HepG2 (cell line): Measurements from ENCODE around the gene COG8. TPM values are rescaled to one million over a fixed set of nuclear protein-coding genes. Genes with fewer than 3 reads are reported as not detected.

ENCODE experiments used
- BORCS8-MEF2B ChIP-seq: sonication (generic); formaldehyde crosslinking; IDR thresholded peaks from 2 replicates; pipeline ENCODE4 v1.8.0; 2022; ENCODE audit warnings: mild to moderate bottlenecking, missing genetic modification reagents
- BRCA1 ChIP-seq: sonication (generic); formaldehyde crosslinking; IDR thresholded peaks from 2 replicates; pipeline ENCODE4 v1.4.0; 2020; ENCODE audit warnings: missing genetic modification reagents
- GABPA ChIP-seq, 2 experiments: IDR thresholded peaks; 2 replicates each; pipeline ENCODE4 v1.6.1; 2011 to 2016; ENCODE audit warnings: low read depth in 2 of 2, low read length in 1 of 2, missing biosample characterization in 1 of 2, missing genetic modification characterization in 1 of 2
- HNRNPH1 ChIP-seq: fragments of 200-400 bp; formaldehyde crosslinking; optimal IDR thresholded peaks from 2 replicates; pipeline ENCODE3; 2017; ENCODE audit warnings: mild to moderate bottlenecking, low read depth, low read length
- IRF2 ChIP-seq: IDR thresholded peaks from 2 replicates; pipeline ENCODE4 v1.6.1; 2018; ENCODE audit warnings: missing genetic modification reagents, missing compliant biosample characterization
- KDM2A ChIP-seq: sonication (generic); formaldehyde crosslinking; IDR thresholded peaks from 2 replicates; pipeline ENCODE4 v1.4.0; 2020; ENCODE audit warnings: low read depth, missing genetic modification reagents, borderline replicate concordance
- NFE2 ChIP-seq: sonication (generic); formaldehyde crosslinking; IDR thresholded peaks from 2 replicates; pipeline ENCODE4 v1.4.0; 2020; ENCODE audit warnings: missing genetic modification reagents
- ONECUT2 ChIP-seq: sonication (generic); formaldehyde crosslinking; IDR thresholded peaks from 2 replicates; pipeline ENCODE4 v1.4.0; 2020; ENCODE audit warnings: missing genetic modification reagents
- POGZ ChIP-seq: sonication (generic); formaldehyde crosslinking; IDR thresholded peaks from 2 replicates; pipeline ENCODE4 v1.4.0; 2020; ENCODE audit warnings: mild to moderate bottlenecking, missing genetic modification reagents
- REL ChIP-seq: sonication (generic); formaldehyde crosslinking; conservative IDR thresholded peaks from 2 replicates; pipeline ENCODE4 v1.8.0; 2022; ENCODE audit warnings: mild to moderate bottlenecking, missing genetic modification reagents, moderate library complexity
- SCMH1 ChIP-seq: sonication (generic); formaldehyde crosslinking; IDR thresholded peaks from 2 replicates; pipeline ENCODE4 v1.9.0; 2021; ENCODE audit warnings: missing genetic modification reagents, mild to moderate bottlenecking, borderline replicate concordance
- SMYD3 ChIP-seq: sonication (generic); formaldehyde crosslinking; IDR thresholded peaks from 2 replicates; pipeline ENCODE4 v1.8.1; 2023; ENCODE audit warnings: mild to moderate bottlenecking, missing genetic modification reagents
- SNRNP70 ChIP-seq: fragments of 200-400 bp; formaldehyde crosslinking; IDR thresholded peaks from 2 replicates; pipeline ENCODE4 v1.6.1; 2017; ENCODE audit warnings: mild to moderate bottlenecking, low read depth, low read length, moderate library complexity
- TBX2 ChIP-seq: sonication (generic); formaldehyde crosslinking; IDR thresholded peaks from 2 replicates; pipeline ENCODE4 v1.5.0; 2020; ENCODE audit warnings: missing genetic modification reagents, mild to moderate bottlenecking, borderline replicate concordance
- TEAD3 ChIP-seq: optimal IDR thresholded peaks from 2 replicates; pipeline ENCODE3; 2016; ENCODE audit warnings: borderline replicate concordance
- YEATS2 ChIP-seq: sonication (generic); formaldehyde crosslinking; IDR thresholded peaks from 2 replicates; pipeline ENCODE4 v1.4.0; 2020; ENCODE audit warnings: missing genetic modification reagents, borderline replicate concordance
- ZGPAT ChIP-seq: IDR thresholded peaks from 2 replicates; pipeline ENCODE4 v1.6.1; 2016; ENCODE audit warnings: mild to moderate bottlenecking
- ZNF441 ChIP-seq: sonication (generic); formaldehyde crosslinking; IDR thresholded peaks from 2 replicates; pipeline ENCODE4 v1.7.0; 2021; ENCODE audit warnings: missing genetic modification reagents, borderline replicate concordance
- ZNF446 ChIP-seq: sonication (generic); formaldehyde crosslinking; IDR thresholded peaks from 2 replicates; pipeline ENCODE4 v1.5.0; 2020; ENCODE audit warnings: mild to moderate bottlenecking, missing genetic modification reagents
- ZNF501 ChIP-seq: sonication (generic); formaldehyde crosslinking; IDR thresholded peaks from 2 replicates; pipeline ENCODE4 v1.5.1; 2020; ENCODE audit warnings: mild to moderate bottlenecking, moderate library complexity, missing genetic modification reagents
- ZNF549 ChIP-seq: sonication (generic); formaldehyde crosslinking; IDR thresholded peaks from 2 replicates; pipeline ENCODE4 v1.5.0; 2020; ENCODE audit warnings: missing genetic modification reagents
- ZNF570 ChIP-seq: sonication (generic); formaldehyde crosslinking; IDR thresholded peaks from 2 replicates; pipeline ENCODE4 v1.4.0; 2020; ENCODE audit warnings: mild to moderate bottlenecking, missing genetic modification reagents, borderline replicate concordance
- polyA plus RNA-seq, 8 experiments: library from polyadenylated mRNA; depleted of rRNA in 3 of 8; stranded (reverse) in 7 of 8; unstranded in 1 of 8; fragments of >200 nt; fragmentation: Illumina TruSeq in 4 of 8; extraction: Trizol in 4 of 8; gene quantifications; 2 replicates each; pipeline versions ENCODE4 v1.2.1 to v1.2.3, GENCODE V29; 2011 to 2016; ENCODE audit warnings: low read depth in 4 of 8, missing spikeins in 1 of 8, mixed read lengths in 1 of 8; ENCODE audit not compliant: insufficient read depth in 1 of 8
- total RNA-seq, 5 experiments: library from RNA; depleted of rRNA; stranded (reverse); fragments of >200 nt; fragmentation: Illumina TruSeq; extraction: Trizol; gene quantifications; 2 replicates each; pipeline ENCODE4 v1.2.3, GENCODE V29; 2016; ENCODE audit warnings: low read depth in 1 of 5
- TF ChIP-seq, protein P1 (sequence below): sonication (generic); formaldehyde crosslinking; IDR thresholded peaks from 2 replicates; pipeline ENCODE4 v1.5.1; 2020; ENCODE audit warnings: mild to moderate bottlenecking, missing genetic modification reagents, moderate library complexity
- TF ChIP-seq, protein P2 (sequence below): sonication (generic); IDR thresholded peaks from 2 replicates; pipeline ENCODE4 v1.6.1; 2016; ENCODE audit warnings: low read depth, borderline replicate concordance

Gene COG8
- total and polyA plus RNA-seq, 2 of the 13 experiments (the other 11 are each of a cell fraction or from before 2014, with no cell fraction given): 45.5 to 52.1 TPM

DNA sequence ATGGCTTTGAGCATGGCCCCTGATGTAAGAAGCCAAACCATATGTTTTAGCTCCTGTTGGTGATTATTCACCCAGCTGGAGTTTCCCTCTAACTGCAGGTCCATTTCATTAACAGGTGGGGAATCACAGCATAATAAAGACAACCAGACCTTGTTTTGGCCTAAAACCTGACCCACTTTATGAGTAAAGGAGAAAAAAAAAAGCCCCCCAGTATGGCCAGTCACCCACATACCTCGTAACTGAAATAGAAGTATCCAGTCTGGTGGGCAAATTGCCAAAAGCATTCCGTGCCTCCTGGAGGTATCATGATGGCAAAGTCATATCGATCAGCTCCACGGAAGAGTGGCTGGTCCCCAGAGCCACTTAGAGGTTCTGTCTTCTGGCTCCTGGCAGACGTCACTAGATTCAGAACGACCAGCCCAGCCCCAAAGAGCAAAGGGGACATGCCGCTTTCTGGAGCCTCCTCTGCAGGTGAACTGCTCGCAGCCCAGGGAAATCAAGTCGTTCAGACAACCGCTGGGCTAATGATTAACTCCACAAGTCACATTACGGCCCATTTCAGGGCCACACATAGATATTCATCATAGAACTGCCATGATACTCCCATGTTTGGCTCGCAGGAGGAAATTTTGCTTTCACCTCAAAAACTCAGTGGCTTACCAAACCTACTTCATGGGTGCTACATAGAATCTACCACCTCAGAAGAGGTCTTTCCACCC lies 12.1 kb upstream of the COG8 start, which contains the start of gene TMED6 (continued):
- peak; percentile 42; the same call in 1 of the 2 replicates for TF ChIP-seq ZGPAT (CRISPR knock-in tag)
- no peak for TF ChIP-seq SNRNP70
- peak; percentile 80; the same call in 1 of the 2 replicates for TF ChIP-seq BORCS8-MEF2B
- TF ChIP-seq ZNF446 (CRISPR knock-in tag): no peak
- TF ChIP-seq, protein P1, sequence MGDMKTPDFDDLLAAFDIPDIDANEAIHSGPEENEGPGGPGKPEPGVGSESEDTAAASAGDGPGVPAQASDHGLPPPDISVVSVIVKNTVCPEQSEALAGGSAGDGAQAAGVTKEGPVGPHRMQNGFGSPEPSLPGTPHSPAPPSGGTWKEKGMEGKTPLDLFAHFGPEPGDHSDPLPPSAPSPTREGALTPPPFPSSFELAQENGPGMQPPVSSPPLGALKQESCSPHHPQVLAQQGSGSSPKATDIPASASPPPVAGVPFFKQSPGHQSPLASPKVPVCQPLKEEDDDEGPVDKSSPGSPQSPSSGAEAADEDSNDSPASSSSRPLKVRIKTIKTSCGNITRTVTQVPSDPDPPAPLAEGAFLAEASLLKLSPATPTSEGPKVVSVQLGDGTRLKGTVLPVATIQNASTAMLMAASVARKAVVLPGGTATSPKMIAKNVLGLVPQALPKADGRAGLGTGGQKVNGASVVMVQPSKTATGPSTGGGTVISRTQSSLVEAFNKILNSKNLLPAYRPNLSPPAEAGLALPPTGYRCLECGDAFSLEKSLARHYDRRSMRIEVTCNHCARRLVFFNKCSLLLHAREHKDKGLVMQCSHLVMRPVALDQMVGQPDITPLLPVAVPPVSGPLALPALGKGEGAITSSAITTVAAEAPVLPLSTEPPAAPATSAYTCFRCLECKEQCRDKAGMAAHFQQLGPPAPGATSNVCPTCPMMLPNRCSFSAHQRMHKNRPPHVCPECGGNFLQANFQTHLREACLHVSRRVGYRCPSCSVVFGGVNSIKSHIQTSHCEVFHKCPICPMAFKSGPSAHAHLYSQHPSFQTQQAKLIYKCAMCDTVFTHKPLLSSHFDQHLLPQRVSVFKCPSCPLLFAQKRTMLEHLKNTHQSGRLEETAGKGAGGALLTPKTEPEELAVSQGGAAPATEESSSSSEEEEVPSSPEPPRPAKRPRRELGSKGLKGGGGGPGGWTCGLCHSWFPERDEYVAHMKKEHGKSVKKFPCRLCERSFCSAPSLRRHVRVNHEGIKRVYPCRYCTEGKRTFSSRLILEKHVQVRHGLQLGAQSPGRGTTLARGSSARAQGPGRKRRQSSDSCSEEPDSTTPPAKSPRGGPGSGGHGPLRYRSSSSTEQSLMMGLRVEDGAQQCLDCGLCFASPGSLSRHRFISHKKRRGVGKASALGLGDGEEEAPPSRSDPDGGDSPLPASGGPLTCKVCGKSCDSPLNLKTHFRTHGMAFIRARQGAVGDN: peak; percentile 52
- TF ChIP-seq REL (CRISPR knock-in tag): 0 out of 2 replicates have a peak, but pooled peaks have one; percentile 45
- peak; percentile 48; the same call in 1 of the 2 replicates for TF ChIP-seq POGZ (CRISPR knock-in tag)
- TF ChIP-seq NFE2 (CRISPR knock-in tag): 0 out of 2 replicates have a peak, but pooled peaks have one; percentile 24
- TF ChIP-seq, protein P2, sequence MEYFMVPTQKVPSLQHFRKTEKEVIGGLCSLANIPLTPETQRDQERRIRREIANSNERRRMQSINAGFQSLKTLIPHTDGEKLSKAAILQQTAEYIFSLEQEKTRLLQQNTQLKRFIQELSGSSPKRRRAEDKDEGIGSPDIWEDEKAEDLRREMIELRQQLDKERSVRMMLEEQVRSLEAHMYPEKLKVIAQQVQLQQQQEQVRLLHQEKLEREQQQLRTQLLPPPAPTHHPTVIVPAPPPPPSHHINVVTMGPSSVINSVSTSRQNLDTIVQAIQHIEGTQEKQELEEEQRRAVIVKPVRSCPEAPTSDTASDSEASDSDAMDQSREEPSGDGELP: 0 out of 2 replicates have a peak, but pooled peaks have one; percentile 29
- TF ChIP-seq YEATS2 (CRISPR knock-in tag): peak; percentile 50; the same call in 1 of the 2 replicates
- TF ChIP-seq GABPA (IDR thresholded peaks at IDR 0.05; ENCODE audit: low read depth, low read length): no peak
- peak; percentile 37; the same call in 1 of the 2 replicates for TF ChIP-seq GABPA (CRISPR knock-in tag; IDR thresholded peaks at IDR 0.05; ENCODE audit: low read depth)
- no peak for TF ChIP-seq ZNF570
- TF ChIP-seq HNRNPH1: no peak
- no peak for TF ChIP-seq ZNF549 (CRISPR knock-in tag)
- no peak; the same call in 1 of the 2 replicates for TF ChIP-seq TBX2 (CRISPR knock-in tag)
- peak; percentile 38 for TF ChIP-seq IRF2
- TF ChIP-seq SMYD3 (CRISPR knock-in tag): 0 out of 2 replicates have a peak, but pooled peaks have one; percentile 55
- peak; percentile 70; the same call in 1 of the 2 replicates for TF ChIP-seq KDM2A
- peak; percentile 42 for TF ChIP-seq TEAD3 (CRISPR knock-in tag)
- peak; percentile 63 for TF ChIP-seq BRCA1 (CRISPR knock-in tag)
- TF ChIP-seq ONECUT2 (CRISPR knock-in tag): peak; percentile 47; the same call in 1 of the 2 replicates
- TF ChIP-seq ZNF441 (CRISPR knock-in tag): 0 out of 2 replicates have a peak, but pooled peaks have one; percentile 43
- peak; percentile 83 for TF ChIP-seq ZNF501
- no peak for TF ChIP-seq SCMH1
